Activated CD4-positive, alpha-beta T cell treated with anti-CD3 and anti-CD28 coated beads, Interleukin-2, Interleukin-6, amounts not matched to agents 100 ng/mL and 50 ng/mL, durations not matched to agents 16 hours and 8 hours (primary cell): ENCODE measurements around the gene BMPR2.
"Not testable (repeated sequence)": the region's sequence is repeated elsewhere in the genome, so short reads cannot be mapped to it uniquely, and the experiment has no call there.

Experiments used
- DNase-seq: peaks from one replicate; pipeline ENCODE4 v3.0.0-alpha.2; 2020

BMPR2 gene

DNA sequence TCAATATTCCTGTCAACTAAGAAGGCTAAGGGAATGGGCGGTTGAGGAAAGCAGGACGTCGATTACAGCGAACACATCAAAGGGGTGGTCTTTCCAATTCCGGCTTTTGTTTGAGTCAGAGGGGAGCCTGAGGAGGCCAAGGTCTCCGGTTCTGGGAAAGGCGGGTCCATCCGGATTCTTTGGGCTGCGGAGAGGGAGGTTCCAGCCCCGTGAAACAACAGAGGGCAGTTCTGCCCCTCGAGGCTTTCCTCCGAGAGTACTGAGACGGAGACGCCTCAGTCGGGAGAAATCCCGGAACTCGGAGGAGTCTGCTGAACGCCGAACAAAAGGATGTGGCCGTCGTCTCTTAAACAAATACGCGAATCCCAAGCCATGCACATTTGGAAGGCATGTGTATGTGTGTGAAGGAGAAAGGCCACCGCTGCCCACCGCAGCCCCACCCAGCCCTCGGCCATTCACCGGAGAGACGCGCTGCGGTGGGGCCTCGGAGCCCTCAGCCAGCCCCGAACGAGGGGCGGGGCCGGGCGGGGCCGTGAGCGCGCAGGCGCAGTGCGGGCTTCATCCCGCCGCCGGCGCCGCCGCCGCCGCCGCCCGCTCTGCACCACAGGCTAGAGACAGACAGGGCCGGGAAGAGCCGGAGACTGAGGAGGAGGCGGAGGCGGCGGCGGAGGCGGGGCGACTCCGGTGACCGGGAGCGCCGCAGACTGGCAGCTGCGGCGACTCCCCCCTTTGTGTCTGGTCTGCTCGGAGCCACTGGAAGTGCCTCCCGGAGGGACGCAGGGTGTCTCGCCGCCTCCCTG lies at the start of gene BMPR2:
Gene BMPR2 (plus strand): TSS at position 719 of the 800 bp plus-strand sequence. CDS start 1,148 bp downstream, outside the sequence.
- DNase-seq = peak; percentile 91

DNA sequence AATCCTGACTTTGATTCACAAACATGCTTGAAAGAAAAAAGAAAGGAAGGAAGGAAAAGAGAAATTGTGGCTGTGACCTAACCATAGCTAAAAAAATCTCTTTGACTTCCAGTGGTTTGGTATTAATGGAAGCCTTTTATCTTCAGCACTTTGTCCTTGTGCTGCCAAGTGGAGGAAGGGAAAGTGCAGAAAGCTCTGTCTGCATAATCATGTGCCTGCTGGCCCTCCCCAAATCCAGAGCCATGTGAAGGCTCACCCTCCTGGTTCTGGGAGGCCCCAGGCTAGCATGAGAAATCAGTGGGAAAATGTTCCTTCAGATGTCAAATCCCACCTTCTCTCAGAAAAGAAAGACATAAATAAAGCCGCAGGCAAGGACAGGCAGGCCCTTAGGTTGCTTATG lies 48.3 kb upstream of the BMPR2 start:
- no peak for DNase-seq

DNA sequence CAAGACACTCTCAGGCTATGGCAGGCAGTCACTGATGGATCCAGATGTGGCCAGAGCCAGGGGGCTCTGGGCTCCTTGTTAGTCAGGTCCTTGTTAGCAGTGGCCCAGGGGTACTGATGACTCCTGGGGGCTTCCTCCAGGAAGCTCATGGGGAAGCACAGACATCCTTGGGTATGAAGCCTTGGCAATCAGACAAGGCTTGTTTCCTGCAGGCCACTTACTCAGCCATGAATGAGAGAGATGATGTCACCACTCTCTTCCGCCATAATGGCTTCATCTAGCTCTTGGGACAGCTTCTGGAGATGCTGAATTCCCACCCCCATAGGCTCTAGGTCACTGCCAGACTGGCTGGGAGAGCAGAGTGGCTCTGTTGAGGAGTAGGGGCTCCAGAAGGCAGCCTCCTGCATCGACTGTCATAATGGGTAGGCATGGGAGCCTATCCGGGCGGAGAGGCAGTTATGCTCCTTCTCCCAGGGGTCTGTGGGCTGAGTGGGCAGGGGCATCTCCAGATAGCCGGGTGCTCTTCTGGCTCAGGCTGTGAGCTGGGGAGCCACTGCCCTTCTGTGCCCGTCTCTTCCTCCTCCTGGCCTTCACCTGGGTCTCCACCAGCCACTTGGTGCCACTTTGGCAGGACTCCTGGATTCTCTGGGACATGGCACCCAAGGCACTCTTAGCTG lies 40.2 kb upstream of the BMPR2 start:
- DNase-seq = no peak

DNA sequence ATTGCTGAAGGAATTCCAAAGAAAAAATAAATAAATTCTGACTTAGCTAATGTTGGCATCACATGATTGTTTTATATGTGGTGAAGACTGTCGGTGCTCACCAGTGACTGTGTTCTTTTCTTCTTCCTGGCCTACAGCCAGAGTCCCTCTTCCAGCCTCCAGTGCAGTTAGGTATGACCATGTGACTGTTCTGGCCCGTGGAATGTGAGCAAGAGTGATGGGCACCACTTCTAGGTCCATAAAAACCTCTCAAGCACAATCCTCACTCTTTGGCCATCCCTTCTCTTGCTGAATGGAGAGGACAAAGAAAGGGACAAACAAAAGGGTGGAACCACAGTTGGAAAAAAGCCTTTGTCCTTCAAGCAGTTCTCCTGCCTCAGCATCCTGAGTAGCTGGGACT lies 39.0 kb upstream of the BMPR2 start:
- no peak for DNase-seq

DNA sequence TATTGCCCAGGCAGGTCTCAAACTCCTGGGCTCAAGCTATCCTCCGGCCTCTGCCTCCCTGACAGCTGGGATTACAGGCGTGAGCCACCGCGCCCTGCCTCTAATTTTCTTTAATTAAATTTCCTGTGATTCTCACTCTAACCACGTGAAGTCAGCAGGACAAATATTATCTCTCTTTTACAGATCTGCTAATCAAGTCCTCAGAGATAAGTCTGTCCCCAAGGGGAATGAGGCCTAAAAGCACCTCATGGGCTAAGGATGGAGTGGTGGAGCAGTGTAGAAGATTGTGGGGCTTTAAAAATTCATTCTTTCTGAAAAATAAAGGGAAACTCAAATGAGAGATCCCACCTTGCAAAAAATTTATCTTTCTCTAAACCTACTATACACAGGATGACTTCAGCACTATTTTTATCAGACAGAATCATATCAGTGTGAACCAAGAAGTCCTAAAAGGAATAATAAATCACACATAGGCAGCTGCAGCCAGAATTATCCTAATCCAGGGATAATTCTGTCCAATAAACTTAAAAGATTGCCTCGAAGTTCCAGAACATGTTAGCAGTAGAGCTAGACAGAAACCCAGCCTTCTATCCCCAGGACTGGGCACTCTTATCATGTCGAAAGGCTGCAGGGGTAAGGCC lies 38.3 kb upstream of the BMPR2 start:
- DNase-seq = no peak

DNA sequence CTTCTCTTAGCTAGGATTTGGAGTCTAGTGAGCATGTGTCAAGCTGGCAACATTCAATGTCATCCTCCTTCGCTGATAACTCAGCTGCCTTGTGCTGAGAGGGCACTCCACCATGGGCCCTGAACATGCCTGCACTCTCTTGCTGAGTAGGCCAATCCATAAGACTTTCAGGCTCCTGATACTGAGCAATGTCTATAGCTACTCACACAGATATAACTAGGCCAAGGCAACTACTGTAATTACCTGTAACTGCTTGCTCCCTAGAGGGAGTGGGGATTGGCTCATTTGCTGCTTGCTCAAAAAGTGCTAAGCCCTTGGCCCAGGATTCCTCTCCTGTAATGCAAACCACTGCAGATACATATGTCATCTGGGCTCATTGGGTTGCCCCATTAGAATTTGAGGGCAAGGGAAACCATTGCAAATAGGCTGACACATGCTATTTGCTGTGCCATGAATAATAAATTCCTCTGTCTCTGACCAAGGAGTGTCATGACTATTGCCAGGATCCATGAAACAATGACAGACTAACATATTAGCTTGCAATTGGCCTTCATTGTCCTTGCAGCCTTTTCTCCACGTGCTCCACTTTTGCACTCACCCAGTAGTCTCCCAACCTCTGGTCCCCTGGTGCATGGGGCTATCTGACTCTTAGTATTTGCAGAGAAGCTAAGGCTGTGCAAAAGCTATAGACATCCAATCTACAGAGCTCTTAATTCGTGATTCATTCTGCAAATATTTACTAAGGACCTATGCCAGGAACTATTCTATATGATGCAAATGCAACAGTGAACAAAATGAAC lies 36.9 kb upstream of the BMPR2 start:
- no peak for DNase-seq

DNA sequence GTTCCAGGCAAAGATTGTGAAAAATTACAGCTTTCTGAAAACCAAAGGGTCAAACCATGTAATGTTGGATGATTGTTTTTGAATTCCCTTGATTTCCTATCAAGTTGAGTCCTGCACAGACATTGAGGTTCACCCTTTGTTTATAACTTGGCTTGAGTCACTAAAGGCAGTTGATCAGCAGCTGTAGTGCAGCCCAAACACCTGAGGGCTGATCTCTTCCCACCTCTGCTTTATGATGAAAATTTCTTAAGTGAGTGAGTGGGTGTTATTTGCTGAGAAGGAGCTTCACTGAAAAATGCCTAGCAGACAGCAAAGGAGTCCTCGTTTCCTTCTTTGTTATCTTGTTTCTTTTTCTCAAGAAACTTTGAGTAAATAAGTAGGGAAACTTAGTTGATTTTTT lies 31.9 kb upstream of the BMPR2 start:
- no peak for DNase-seq

DNA sequence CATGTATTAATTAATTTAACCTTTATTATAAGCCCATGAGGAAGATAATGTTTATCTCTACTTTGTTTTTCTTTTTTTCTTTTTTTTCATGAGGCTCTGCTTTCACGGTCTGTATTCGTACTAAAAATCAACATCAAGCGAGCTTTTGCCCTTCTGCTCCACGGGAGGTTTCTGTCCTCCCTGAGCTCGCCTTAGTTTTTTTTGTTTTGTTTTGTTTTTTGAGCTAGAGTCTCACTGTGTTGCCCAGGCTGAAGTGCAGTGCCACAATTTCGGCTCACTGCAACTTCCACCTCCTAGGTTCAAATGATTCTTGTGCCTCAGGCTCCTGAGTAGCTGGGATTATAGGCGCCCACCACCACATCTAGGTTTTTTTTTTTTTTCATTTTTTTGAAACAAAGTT lies 29.9 kb upstream of the BMPR2 start:
- DNase-seq = no peak

DNA sequence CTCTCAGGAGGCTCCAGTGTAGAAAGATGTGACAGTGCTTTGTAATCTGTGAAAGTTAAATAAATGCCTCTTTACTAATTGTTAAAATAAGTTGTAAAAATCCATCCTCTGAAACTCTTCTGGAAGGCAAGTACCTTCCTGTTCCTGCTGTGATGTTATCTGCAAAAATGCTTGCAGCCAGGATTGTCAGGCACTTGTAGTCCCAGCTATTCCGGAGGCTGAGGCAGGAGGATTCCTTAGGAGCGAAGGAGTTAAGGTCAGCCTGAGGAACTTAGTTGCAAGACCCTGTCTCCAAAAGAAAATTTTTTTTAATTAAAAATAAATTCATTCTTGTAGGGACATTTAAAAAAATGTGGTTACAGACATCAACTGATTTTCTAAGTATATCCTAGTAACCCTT lies 22.7 kb upstream of the BMPR2 start:
- DNase-seq = no peak

DNA sequence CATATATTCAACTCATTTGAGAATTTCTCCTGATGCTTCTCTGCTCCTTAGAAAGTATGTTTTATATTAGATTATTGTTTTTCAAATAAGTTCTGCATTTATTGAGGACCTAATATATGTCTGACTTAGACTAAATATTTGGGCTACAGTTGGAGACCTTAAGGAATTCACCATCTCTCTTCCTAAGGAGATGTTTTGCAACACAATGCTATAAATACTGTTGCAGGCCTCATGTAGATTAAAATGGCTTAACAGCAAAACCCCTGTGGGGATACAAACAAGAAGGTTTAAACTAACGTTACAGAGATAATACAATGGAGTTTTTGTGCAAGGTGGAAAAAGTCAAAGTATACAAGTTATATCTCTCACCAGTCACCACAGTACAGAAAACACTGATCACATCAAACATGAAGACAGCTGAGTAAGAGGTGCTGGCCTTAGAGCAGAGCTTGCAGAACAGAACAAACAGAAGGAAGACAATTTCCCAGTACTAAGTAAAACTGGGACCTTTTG lies 20.1 kb upstream of the BMPR2 start:
- DNase-seq = no peak

DNA sequence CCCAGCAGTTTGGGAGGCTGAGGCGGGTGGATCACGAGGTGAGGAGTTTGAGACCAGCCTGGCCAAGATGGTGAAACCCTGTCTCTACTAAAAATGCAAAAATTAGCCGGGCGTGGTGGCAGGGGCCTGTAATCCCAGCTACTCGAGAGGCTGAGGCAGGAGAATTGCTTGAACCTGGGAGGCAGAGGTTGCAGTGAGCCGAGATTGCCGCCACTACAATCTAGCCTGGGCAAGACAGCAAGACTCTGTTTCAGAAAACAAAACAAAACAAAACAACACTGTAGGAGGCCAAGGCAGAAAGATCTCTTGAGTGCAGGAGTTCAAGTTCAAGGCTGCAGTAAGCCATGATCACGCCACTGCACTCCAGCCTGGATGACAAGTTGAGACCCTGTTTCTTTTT lies 17.2 kb upstream of the BMPR2 start:
- DNase-seq = not testable (repeated sequence)

DNA sequence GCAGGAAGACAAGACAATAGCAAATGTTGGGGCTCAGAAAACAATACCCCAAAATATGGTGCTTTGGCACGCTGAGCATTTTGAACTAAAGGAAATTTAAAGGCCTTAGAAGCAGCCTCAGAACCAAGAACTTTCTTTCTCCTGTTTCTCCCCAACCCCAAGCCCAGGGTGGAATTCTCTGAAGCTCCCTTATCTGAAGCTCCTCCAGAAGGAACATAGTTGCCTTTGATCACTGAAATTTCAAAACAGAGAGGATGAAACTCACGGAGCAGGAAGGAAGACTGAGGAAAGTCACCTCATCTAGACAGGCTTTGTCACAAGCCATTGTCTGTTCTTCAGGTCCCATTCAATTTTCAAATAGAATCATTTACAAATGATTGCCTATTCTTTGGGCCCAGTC lies 15.5 kb upstream of the BMPR2 start:
- no peak for DNase-seq

DNA sequence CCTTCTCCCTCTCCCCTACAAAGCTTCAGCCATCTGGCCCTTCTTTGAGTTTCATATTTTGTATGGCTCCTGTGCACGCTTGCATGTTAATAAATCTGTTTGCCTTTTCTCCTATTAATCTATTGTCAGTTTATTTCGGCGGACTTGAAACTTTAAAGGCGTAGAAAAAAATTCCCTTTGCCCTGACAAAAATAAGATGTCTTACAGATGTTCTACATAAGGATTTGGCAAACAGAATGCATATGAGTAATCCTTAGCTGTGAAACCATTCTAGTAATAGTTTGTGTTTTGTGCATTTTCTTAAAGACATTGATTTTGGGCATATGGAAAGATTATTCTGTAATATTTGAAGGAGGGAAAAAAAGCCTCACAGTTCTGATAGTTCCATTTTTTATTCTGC lies 15.0 kb upstream of the BMPR2 start:
- DNase-seq = no peak

DNA sequence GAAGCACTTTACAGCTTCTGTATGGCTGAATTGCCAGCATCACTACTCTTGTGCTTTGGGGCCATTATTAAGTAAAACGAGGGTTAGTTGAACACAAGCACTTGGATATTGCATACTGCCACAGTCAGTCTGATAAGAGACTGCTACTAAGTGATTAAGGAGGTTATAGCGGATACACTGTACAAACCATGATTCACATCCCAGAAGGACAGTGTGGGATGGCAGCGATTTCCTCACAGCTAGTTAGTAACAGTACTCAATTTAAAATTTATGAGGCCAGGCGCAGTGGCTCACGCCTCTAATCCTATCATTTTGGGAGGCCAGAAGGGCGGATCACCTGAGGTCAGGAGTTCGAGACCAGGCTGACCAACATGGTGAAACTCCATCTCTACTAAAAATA lies 2.6 kb upstream of the BMPR2 start:
- no peak for DNase-seq

DNA sequence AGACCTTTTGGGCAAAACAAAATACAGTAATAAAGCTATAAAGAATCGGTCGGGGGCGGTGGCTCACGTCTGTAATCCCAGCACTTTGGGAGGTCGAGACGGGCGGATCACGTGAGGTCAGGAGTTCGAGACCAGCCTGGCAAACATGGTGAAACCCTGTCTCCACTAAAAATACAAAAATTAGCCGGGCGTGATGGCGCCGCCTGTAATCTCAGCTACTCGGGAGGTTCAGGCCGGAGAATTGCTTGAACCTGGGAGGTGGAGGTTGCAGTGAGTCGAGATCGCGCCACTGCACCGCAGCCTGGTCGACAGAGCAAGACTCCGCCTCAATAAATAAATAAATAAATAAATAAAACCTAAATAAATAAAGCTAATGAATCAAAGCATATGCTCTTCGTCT lies 1.7 kb upstream of the BMPR2 start:
- DNase-seq = not testable (repeated sequence)

DNA sequence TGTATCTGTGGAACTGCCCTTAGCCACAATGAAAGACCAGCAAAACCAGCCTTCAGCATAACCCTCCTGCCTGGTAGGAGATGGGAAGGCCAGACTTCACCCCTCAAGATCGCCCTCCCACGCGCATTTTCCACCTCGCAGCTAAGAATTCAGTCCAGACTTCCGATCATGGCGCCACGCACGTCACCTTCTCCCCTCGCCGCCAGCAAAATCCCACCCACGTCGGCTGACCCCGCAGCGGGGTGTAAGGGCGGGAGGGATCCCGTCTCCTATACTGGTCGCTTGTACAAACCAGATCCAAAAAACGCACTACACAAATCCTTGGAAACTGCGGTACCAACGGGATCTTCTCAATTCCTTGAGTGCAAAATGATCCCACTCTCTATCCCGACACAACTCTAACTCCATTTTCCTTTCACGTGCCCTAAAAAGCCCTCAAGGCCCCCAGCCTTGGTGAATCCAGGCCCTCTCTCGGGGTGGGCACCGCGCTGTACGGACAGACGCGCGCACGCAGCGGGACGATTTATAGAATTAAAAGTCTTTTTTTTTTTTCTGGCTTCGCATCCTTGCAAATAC lies 1.0 kb upstream of the BMPR2 start:
- DNase-seq = peak; percentile 20

DNA sequence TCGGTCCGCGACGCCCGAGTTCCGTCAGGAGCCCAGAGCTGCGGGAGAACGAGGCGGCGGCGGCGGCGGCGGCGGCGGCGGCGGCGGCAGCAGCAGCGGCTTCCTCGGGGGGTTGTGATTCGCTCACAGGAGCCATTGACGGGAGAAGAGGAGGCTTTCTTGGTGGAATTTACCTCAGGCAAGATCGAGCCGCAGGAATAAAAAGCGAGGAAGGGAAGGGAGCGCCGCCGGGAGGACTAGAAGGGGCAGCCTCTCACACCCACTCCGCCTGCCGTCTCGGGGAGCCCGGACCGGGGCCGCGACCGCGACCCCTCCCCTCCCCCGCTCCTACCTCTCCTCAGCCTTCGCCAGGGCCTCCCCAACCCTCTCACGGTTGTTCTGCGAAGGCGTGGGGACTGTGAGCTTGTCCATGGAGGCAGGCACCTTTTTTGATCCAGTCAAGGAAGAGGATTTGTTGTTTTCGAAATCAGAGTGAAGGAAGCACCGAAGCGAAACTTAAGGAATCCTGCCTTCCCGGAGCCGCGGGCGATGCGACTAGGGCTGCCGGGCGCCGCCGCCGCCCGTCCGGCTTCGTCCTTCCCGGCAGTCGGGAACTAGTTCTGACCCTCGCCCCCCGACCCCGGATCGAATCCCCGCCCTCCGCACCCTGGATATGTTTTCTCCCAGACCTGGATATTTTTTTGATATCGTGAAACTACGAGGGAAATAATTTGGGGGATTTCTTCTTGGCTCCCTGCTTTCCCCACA lies 506 bp downstream of the BMPR2 start:
- peak; percentile 33 for DNase-seq

DNA sequence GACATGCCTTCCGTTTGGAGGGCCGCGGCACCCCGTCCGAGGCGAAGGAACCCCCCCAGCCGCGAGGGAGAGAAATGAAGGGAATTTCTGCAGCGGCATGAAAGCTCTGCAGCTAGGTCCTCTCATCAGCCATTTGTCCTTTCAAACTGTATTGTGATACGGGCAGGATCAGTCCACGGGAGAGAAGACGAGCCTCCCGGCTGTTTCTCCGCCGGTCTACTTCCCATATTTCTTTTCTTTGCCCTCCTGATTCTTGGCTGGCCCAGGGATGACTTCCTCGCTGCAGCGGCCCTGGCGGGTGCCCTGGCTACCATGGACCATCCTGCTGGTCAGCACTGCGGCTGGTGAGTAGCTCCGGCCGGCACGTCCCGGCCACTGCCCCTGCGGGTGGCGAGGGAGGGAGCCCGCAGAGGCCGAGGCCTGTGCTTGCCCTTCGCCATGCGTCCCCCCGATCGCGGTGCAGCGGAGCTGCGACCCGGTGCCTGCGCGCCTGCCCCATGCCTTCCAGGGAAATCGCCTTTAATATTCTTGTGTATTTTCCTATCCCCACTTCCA lies 1.2 kb downstream of the BMPR2 start:
- peak; percentile 17 for DNase-seq

DNA sequence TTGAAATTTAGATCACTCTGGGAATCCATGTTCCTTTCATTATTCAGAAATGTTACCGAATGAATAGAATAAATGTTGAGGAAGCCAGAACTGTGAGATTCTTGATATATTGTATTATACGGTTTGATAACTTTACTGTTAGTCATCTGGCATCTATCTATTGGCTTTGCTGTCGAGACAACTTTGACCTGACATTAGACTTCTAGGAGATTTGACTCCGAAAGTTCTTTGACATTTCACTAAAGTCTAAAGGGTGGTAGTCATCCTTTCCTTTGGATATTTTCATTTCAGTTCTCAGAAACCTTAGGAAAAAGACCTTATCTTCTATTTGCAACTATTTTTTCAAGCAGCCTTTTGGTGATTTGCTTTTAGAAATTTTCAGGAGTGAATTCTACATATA lies 1.9 kb downstream of the BMPR2 start:
- no peak for DNase-seq

DNA sequence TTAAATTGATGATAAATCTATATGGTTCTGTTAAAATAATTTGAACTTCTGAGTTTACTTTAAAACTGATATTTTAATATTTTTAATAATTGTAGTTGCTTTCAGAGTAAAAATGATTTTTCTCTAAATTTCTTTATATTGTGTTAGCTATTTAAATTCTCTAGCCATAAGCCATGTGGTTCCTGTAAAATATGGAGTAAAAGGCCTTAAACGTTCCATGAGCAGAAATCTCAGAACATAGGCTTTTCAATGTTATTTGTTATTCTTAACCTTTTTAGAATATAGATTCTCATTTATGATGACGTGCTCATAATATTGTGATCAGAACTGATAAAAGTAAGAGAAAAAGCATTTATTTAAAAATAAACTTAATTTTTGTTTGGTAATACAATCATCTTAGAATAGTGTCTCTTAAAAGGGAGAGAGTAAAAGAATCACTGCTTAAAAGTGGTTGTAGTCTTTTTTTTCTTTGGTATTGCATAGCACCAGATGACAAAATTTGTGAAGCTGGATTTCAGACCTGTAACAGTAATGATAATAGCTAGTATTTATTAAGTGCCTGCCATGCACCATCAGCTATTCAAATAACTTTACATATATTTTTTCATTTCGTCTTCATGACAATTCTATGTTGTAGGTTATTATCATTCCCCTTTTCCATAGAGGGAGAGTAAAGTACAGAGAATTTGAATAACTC lies 2.7 kb downstream of the BMPR2 start:
- no peak for DNase-seq

DNA sequence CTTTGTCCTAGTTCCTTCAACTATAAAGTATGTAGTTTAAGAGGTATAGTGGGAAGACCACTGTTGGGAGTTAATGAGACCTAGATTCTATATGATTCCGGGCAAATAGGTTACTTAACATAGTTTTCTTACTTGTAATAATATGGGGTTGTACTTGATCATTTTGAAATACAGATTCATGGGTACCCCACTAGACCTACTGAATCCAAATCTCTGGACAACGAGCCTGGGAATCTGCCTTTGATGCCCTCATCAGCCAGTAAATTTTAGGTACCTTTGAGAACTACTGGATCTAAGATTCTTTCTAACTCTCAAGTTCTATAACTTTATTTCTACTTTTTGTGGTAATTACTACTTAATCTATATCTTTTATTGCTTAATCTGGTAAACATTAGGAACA lies 6.6 kb downstream of the BMPR2 start:
- DNase-seq = no peak
